Skin of body (tissue), 2 donors: ENCODE results near the gene OTOP2. TPM values are rescaled to one million over a fixed set of nuclear protein-coding genes. Genes with fewer than 3 reads are reported as not detected.

ENCODE experiments used
- DNase-seq: peaks from one replicate; lab custom pipeline; 2025; lab: John Stamatoyannopoulos, UW
- total RNA-seq: library from RNA; depleted of rRNA; stranded (reverse); fragments of >200 nt; gene quantifications from one replicate; pipeline ENCODE4 v1.2.3, GENCODE V29; 2014

OTOP2 gene
- total RNA-seq = not detected

GRCh38 chr17:74924250-74924948 is at the start of gene OTOP2:
OTOP2 (plus strand) TSS chr17:74924273; CDS start chr17:74924633, 360 bp downstream.
- DNase-seq = no peak

GRCh38 chr17:74874615-74875037 is 49.4 kb upstream of the OTOP2 start:
- no peak for DNase-seq

GRCh38 chr17:74875155-74875976 is 48.7 kb upstream of the OTOP2 start:
- no peak for DNase-seq

GRCh38 chr17:74875977-74876593 is 48.0 kb upstream of the OTOP2 start:
- no peak for DNase-seq

DNA sequence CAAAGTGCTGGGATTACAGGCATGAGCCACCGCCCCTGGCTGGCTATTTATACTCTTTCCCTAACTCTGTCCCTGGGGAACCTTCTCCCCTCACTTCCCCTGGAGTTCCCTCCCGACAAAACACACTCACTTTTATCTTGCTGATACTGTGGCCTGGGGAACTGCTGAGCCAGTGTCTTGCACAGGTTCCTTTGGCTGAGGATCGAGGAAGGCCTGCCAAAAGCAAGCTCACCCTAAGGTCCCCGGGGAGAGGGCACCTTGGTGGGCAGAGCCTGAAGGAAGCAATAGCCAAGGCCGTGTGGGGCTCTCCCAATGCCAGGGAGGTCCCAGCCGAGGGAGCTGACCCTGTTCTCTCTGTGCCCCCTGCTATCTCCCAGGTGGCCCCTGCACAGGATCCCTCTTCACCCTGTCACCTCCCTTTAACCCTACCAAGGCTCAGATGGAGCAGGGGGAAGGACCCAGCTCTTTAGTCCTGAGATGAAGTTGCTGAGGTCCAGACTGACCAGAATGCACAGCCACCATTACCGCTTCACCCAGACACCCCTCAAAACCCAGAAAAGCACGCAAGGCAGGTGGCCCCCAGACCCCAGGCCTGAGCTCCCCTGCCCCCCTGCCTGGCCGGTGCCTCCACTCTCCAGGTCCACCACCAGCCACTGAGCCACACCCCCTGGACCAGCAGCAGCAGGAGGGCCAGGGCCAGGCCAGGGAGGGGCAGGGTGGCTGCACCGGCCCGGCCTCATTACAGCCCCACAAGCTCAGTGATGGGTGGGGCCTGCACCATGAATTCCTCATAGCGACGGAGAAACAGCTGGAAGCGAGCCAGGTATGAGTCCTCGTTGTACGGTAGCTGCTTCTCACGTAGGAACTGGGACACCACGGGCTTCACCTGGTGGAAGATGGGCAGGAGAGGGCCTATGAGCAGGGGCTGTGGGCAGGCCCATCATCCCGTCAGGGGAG is 46.2 kb upstream of the OTOP2 start:
- DNase-seq = no peak

- DNase-seq = no peak
Measured at GRCh38 chr17:74878658-74879057, 45.4 kb upstream of the OTOP2 start.

- DNase-seq = no peak
Measured at GRCh38 chr17:74879308-74879707, 44.8 kb upstream of the OTOP2 start.

DNA sequence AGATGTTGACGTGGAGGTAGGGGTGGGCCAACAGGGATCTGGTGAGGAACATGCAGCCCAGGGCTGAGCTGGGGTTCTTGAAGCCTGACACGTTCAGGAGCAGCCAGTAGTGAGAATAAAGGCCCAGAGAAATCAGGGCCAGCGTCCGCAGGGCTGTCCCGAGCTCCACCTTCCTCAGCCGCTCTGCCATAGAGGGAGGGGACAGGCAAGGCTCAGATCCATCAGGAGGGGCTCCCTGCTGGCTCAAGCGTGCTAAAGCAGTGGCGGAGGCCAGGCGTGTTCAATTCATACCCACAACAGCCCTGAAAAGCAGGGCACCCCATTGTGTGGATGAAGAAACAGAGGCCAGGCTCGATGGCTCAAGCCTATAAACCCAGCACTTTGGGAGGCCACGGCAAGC is 43.0 kb upstream of the OTOP2 start:
- no peak for DNase-seq

GRCh38 chr17:74882517-74883240 is 41.4 kb upstream of the OTOP2 start:
- no peak for DNase-seq

DNA sequence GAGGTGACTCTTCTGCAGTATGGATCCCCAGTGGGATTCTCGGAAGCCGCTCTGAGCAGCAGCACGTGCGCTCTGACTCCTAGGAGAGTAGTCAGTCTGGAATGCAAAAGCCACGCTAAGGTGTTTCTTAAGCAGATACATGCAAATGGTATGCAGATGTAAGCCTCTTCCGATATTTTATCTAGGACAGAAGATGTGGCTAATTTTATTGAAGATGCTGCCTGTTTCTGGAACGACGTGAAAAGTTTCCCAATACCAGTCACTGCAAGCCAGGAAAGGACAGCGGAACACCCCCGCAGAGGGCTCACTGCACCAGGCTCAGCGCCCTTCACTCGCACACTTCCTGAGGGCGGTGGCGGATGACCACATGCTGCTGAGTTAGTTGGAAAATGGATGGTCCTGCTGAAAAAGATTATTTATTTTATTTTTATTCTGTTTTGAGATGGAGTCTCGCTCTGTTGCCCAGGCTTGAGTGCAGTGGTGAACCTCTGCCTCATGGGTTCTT is 40.8 kb upstream of the OTOP2 start:
- no peak for DNase-seq

- no peak for DNase-seq
Measured at GRCh38 chr17:74888469-74888868, 35.6 kb upstream of the OTOP2 start.

- no peak for DNase-seq
Measured at GRCh38 chr17:74890554-74890953, 33.5 kb upstream of the OTOP2 start.

DNA sequence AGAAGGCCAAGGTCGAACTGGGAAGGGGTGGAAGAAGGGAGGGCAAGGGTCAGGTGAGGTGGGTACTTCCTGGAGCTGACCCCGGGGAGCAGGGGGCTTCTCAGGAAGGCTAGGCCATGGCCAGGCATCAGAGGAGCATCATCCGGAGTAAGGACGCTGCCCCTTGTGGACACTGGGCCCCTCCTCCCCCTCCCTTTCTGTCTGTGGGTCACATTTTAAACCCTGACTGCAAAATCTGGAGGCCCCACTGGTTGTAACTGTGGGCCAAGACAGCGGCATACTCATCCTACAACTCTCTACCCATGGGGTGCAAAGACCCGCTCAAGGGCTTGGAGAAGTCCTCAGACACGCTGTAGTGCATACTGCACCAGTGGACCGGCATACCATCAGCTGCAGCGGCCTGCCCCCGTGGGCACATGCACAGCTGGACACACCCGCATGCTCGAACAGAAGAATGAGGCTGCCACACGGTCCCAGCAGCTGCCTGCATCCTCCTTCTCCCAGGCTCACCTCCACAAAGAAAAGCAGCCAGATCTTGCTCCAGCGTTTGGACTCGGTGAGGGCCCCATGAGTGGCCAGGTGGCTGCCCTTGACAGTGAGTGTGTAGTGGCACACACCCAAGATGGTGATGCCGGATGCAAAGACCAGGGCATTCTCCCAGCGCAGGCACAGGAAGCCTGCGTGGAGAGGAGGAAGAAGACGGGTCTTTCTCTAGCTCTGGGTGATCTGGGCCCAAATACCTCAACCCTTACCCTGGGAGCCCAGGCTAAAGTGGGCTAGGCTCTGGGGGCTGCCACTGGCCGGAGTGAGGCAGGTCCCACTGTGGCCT is 31.8 kb upstream of the OTOP2 start:
- no peak for DNase-seq

GRCh38 chr17:74892974-74893911 is 30.8 kb upstream of the OTOP2 start, which contains the start of gene FADS6:
FADS6 (minus strand) TSS chr17:74893633; CDS start chr17:74893595, 38 bp downstream.
- DNase-seq = no peak

- no peak for DNase-seq
Measured at GRCh38 chr17:74893936-74894671, 30.0 kb upstream of the OTOP2 start.

GRCh38 chr17:74898376-74898946 is 25.6 kb upstream of the OTOP2 start:
- no peak for DNase-seq

DNA sequence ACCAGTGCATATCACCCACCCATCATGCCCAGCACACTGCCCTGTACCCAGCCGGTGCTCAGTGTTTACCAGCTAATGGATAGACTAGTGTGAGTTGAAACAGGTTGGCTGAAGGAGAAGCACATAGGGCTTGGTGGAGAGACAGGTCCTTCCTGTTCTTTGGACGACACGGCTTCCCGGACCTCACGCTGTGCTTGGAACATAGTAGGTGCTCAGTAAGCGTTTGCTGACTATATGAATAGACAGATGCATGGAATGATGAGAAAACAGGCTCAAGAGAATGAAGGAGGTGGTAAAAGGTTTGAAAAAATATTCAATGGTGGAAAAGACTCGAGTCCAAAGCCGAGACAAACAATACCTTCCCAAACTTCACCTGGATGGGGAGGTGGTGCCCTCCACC is 23.9 kb upstream of the OTOP2 start:
- DNase-seq = no peak
